HG02588 (cell line): Measurements from ENCODE around the gene SDHD.

Source experiments
- ATAC-seq: cut with Tn5 transposase; IDR thresholded peaks from one replicate; pipeline ENCODE4 v1.9.1; 2021; ENCODE audit warnings: mild to moderate bottlenecking, moderate library complexity; ENCODE audit not compliant: unreplicated experiment

SDHD gene

DNA sequence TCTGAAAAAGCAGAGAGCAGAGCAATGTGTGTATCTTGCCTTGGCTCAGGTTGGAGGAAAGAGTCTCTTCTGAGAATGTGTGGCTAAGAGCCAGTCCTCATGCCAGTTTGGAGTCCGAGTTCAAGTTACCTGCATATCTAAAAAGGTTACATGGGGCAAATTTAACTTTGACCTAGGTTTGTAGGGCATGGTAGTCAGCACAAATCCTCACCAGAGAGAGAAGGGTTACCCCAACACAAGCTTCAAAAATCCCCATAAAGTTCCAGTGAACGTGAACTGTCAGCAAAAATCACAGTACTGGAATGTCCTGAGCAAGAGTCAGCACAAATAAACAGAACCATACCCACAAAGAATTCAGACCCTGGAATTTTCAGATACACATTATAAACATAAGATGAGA lies 13.8 kb downstream of the SDHD start:
- ATAC-seq: no peak

DNA sequence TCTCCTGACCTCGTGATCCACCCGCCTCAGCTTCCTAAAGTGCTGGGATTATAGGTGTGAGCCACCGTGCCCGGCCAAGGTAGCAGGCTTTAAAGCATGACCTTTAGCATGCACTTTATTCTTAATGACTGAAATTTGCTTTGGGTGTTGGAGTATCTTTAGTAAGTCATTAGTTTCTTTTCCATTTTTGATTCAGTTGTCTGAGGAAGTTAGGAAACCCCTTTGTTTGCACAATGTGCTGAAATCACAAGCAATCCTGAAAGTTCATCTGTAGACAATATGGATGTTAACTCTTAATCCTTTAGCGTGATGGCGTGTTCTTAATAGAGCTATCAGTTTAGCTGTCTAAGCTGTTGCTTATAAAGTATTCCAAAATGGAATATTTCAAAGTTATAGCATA lies 16.8 kb downstream of the SDHD start:
- ATAC-seq: no peak

DNA sequence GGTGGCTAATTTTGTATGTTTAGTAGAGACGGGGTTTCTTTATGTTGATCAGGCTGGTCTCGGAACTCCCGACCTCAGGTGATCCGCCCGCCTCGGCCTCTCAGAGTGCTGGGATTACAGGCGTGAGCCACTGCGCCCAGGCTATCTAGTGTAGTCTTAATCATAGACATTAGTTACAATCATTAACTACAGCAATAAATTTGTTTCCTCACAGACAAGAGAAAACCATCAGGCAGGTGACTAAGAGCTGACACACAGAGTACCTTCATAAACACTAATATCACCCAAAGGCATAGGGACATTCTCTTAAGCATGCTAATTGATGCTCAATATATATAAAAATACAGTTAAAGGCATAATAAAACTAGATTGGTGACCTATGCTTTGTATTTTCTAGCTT lies 19.4 kb downstream of the SDHD start:
- no peak for ATAC-seq

DNA sequence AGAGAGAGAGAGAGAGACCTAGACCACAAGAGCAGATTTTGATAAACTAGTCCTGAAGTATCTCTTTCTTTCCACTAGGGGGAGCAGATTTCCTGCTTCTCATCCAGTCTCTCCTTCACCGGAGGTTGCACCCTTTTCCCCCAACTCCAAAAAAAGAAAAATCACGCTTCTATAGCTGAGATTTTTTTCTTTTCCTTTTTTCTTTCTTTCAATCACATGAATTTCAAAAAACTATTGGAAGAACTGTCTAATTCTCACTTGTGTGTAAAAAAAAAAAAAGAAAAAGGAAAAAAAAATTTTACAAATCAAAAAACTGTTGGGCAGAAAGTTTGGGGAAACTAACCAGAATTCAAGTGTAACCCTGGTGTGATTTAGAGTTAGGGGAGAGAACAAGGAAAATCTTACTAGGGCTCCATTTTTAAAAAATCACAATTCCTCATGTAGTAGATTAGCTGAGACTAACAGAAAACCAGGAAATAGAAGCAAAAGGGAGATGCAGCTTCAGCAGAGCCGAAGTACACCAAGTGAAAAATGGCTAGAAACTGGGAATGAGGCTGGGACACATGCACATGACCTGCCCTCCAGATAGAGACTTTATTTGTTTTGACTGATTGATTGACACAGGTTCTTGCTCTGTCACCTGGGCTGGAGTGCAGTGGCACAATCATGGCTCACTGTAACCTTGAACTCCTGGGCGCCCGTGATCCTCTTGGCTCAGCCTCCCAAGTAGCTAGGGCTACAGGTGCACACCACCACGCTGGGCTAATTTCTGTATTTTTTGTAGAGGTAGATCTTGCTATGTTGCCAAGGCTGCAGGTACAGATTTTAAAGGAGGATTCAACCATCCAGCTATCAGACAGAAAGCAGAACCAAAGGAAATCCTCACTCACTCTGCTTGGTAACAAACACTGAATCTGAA lies 27.1 kb downstream of the SDHD start:
- ATAC-seq: no peak

DNA sequence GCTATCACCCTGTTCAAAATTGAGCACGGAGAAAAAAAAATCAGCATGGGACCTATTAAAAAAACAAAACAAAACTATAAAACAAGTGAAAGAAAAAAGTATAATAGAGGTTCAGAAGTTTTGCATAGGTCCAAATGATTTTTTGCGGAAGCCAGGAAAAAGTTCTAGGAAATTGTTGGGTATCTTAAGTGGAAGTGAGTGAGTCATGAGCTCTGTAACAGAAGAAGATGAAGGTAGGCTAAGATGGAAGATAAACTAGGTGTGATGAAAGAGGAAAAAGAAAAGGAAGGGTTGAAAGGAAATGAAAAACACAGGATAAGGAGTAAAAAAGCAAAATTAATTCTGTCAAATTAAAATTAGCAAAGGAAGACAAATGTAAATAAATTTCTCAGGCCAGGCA lies 27.8 kb downstream of the SDHD start:
- no peak for ATAC-seq

DNA sequence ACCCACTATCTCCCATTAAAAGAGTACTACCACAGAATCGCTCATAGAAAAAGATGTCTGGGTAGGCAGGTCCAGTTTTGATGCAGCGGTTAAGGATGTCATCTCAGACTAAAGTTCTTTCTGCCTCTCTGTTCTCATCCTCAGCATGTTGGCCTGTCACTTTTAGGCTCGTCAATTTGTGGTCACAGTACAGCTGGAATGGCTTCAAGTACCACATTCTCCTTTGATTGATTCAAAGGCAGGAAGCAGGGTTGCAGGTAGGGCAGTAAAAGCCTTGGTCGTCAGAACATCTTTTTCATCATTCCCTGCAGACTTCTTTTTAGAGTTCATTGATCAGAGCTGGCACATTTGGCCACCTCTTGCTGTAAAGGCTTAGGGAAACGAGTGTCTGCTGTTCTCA lies 28.7 kb downstream of the SDHD start:
- ATAC-seq: no peak

DNA sequence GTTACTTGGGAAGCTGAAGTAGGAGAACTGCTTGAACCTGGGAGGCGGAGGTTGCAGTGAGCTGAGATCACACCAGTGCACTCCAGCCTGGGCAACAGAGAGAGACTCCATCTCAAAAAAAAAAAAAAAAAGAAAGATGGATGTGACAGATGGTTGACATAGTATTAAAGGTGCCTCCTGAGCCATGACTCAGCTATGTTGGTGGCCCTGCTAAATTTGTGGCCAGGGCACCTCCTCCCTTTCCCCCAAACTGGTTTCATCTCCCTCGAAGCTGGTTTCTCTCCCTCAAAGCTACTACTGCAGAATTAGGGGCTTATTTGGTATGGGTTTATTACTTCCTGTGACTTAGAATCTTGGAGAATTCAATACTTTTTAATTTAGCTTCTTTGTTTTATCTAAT lies 31.5 kb downstream of the SDHD start:
- ATAC-seq: no peak

DNA sequence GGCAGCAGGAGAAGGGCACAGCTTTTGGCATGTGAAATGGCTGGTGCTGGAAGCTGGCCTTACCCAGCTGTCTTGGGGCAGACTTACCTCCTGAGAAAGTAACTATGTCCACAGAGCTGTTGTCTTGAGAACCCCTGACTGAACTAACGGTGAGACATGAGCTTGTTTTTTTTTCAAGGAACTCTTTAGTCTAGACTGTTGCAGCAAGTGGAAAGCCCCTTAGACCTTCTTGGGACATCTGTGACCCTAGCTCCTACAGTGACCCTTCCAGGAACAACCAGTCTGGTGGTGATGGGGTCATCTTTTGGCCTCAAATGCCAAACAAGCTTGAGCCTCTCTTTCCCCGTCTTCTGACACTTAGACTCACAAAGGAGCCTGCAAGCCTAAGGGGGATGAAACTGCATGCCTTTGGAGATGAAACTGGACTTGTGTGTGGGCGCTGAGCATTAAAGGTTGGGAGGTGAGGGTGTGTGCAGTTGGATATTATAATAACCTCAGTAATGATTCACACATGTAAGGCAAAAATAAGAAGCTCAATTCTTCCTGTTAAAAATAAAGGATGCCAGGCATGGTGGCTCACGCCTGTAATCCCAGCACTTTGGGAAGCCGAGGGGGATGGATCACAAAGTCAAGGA lies 35.4 kb downstream of the SDHD start:
- ATAC-seq: no peak

DNA sequence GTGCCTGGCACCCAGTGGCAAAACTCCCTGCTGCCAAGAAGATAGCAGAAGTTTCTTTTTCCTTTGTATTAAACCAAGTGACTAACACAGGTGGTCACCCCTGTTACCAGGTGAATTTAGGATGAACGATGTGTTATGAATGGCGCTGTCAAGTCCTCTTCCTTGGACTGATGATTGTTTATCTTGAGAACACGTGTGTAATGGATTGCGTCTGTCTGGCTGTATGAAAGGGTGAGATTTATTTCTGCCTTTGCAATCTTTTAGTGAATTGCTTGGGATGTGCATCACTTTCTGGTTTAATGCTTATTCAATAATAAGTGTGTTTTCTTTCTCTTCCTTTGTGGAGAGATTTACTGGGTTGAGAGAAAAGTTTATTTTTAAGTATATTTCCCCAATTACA lies 36.5 kb downstream of the SDHD start:
- ATAC-seq: no peak

DNA sequence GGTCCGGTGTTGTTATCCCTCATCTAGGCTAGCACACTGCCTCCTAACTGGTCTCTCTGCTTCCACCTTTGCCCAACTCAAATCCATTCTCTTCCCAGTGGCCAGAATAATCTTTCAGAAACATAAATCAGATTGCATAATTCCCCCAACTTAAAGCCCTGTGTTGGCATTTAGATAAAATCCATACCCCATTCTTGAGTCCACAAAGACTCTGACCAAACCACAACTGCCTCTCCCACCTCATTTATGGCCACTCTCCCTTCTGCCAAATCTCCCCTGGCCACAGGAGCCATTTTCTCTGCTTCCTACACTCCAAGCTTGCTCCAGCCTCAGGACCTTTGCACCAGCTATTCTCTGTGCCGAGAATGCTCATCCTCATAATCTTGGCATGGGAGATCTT lies 40.4 kb downstream of the SDHD start:
- ATAC-seq: no peak

DNA sequence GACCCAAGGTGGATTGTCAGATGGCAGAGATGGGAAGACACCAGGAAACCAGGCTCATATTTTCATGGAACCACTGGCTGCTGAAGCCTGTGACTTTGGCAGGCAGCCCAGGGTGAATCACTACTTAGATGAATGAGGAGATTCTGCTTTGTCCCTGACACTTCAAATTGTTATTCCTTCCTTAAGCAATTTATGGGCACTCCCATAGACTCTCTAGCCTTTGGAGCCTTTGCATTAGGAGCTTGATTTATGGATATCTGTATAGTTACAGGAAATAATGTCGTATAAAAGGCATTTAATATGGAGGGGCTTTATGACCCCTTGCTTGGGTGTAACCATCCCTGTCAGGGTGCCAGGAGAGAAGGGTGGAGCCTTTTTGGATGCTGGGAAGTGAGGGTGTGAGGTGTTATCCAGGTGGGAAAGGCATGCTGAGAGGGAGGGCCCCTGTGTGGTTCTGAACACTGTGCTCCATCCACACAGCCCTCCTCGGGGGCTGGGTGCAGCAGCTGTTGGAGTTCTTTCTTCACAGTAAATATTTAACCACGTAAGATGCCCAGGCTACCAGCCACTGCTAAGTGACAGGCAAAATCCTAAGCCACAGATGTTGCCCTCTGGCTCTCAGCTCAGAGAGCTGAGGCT lies 41.9 kb downstream of the SDHD start:
- ATAC-seq: no peak

DNA sequence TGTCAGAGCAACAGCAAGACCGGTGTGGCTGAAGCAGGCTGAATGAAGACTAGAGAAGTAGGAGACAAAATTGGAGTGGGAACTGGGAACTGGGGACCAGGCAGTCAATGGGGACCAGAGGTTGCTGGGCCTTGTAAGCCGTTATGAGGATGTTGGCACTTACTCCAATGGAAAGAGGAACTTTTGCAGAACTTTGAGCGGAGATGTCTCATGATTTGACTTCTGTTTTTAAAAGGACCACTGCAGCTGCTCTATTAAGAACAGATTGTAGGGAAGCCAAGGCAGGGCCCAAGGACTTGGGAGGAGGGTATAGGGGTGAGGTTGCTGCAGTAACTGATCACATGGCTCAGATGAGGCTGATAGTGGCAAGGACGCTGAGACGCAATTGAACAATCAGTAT lies 43.0 kb downstream of the SDHD start:
- no peak for ATAC-seq

DNA sequence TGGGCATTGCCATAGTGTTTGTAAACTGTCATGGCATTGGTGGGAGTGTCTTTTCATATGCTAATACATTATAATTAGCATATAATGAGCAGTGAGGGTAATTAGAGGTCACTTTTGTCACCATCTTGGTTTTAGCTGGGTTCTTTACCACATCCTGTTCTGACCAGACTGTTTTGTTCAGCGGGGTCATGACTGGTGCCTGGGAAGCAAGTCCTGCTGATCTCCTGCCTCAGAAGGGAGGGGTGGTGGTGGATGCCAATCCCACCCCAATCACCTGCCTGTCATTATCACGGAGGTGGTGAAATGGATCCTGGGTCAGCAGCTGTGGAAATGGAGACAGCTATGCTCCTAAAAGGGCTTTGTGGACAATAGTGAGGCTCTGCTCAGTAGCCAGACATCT lies 46.1 kb downstream of the SDHD start:
- no peak for ATAC-seq

DNA sequence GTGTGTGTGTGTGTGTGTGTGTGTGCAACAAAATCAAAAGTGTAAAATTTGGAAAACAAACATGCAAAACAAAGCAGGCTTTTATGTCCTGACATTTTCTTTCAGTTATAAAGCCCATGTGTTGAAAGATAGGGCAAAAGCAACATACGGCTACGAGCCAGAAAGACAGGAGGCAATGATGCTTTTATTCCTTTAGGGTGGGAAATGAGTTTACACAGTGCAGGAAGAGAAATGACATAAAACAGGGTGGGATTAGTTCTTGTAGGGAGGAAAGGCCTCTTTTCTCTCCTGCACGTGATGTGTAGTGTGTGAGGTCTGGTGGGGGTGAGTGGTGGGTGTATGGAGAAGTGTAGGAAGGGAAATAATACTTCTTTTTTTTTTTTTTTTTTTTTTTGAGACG lies 47.8 kb downstream of the SDHD start:
- no peak for ATAC-seq

DNA sequence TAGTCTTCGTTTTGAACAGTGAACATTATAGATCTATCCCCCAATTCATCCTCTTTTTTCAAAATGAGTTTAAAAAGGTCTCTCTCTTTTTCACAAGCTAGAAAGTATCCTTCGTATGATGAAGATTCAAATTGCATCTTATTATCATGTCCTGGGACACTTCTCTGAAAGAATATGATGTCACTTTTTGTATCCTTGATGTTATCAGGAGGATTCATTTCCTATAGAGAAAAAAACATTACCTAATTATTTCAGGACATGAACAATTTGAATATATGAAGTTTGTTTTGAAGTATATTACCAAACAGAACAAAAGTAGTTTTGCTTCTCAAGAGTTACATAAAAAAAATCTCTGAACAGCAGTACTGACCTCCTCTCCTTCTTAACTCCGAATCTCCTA lies 56.9 kb downstream of the SDHD start:
- ATAC-seq: no peak
